Spleen (tissue), 7 donors: ENCODE results near the gene DDTL.
"Not testable (repeated sequence)": the region's sequence is repeated elsewhere in the genome, so short reads cannot be mapped to it uniquely, and the experiment has no call there.

ENCODE experiments used
- CTCF ChIP-seq, 11 experiments: fragments of 200-600 bp in 7 of 11; fragments of 450-650 bp in 4 of 11; sonication (generic) in 4 of 11; IDR thresholded peaks in 8 of 11; conservative IDR thresholded peaks in 3 of 11; 1 replicate in 7 of 11; 2 replicates in 4 of 11; pipeline versions ENCODE4 v1.4.0 to v1.8.0; 2016 to 2021; ENCODE audit warnings: antibody characterized with exemption in 11 of 11, inconsistent platforms in 4 of 11, mild to moderate bottlenecking in 1 of 11
- POLR2A ChIP-seq, 3 donors: fragments of 450-650 bp; IDR thresholded peaks; one replicate each; pipeline ENCODE4 v1.5.1; 2017; ENCODE audit warnings: antibody characterized with exemption in 3 of 3, mild to moderate bottlenecking in 1 of 3
- POLR2AphosphoS5 ChIP-seq, 3 donors: sonication (generic); formaldehyde crosslinking; IDR thresholded peaks; one replicate each; pipeline ENCODE4 v1.5.1; 2017; ENCODE audit warnings: antibody characterized with exemption in 3 of 3
- donor health status: DM: no; HTN: no; CAD: no; lungs with moderate emphysema.
- donor health status: DM: no; HTN: no; CAD: no.
- donor health status: DM: no; HTN: no; CAD: no.

DNA sequence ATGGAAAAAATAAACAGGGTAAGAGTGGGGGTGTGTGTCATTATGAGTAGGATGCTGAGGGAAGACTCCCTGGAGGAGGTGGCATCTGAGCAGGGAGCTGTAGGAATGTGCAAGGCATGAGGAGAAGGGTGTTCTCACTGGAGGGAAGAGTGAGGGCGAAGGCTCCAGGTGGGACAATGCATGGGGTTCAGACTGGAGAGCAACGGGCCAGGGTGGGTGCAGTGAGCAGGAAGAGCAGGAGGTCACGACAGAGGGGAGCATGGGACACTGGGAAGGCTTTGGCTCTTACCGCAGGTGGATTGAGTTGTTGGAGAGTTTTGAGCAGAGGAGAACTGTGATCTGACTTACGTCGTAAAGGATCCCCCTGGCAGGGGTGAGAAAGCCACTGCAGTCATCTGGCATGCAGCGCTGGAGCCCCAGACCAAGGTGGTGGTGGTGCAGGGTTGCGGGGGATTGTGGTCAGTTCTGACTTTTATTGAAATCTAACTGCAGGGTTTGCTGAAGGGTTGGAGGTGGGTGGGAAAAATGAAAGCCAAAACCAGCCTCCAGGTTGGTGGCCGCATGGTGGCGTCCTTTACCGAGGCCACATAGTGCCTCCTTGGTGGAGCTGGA lies 13.8 kb upstream of the DDTL start:
- TF ChIP-seq POLR2A (IDR thresholded peaks at IDR 0.05); CTCF (IDR thresholded peaks at IDR 0.05 in 8 of 11, conservative IDR thresholded peaks at IDR 0.05 in 3 of 11); POLR2AphosphoS5 (IDR thresholded peaks at IDR 0.05): not testable (repeated sequence)
